ENCODE data around the gene ZNF549.

Gene ZNF549

GRCh38 chr19:57527136-57527881 lies at the start of gene ZNF549 (continued):
- TF ChIP-seq PRDM6 (tag by site-specific recombination; IDR thresholded peaks at IDR 0.05), result no peak
- TF ChIP-seq GLI2 (tag by site-specific recombination; IDR thresholded peaks at IDR 0.05; ENCODE audit: borderline replicate concordance, low read depth), result no peak
- TF ChIP-seq SP2 (tag by site-specific recombination; IDR thresholded peaks at IDR 0.05), result peak; percentile 89
- TF ChIP-seq ZNF701 (tag by site-specific recombination; IDR thresholded peaks at IDR 0.05), result no peak
- TF ChIP-seq ZNF433 (tag by site-specific recombination; IDR thresholded peaks at IDR 0.05; ENCODE audit: low read depth), result no peak
- TF ChIP-seq ZNF76 (tag by site-specific recombination; IDR thresholded peaks at IDR 0.05; ENCODE audit: borderline replicate concordance, low read depth), result peak; percentile 81; the same call in 1 of the 2 replicates
- TF ChIP-seq GLIS1 (tag by site-specific recombination; IDR thresholded peaks at IDR 0.05), result peak; percentile 47; the same call in 1 of the 2 replicates
- TF ChIP-seq ZNF707 (tag by site-specific recombination; IDR thresholded peaks at IDR 0.05), result no peak
- no peak for TF ChIP-seq MZF1 (tag by site-specific recombination; IDR thresholded peaks at IDR 0.05; ENCODE audit: borderline replicate concordance)
- TF ChIP-seq ZEB2 (tag by site-specific recombination; IDR thresholded peaks at IDR 0.05), result peak; percentile 87
- no peak for TF ChIP-seq TRIM28 (IDR thresholded peaks at IDR 0.05; ENCODE audit: borderline replicate concordance, low read length)
- no peak; the same call in 1 of the 2 replicates for TF ChIP-seq KLF10 (tag by site-specific recombination; IDR thresholded peaks at IDR 0.05)
- no peak for TF ChIP-seq ZNF792 (tag by site-specific recombination; IDR thresholded peaks at IDR 0.05)
- TF ChIP-seq GLI4 (tag by site-specific recombination; IDR thresholded peaks at IDR 0.05), result no peak
- no peak for TF ChIP-seq ZNF157 (tag by site-specific recombination; IDR thresholded peaks at IDR 0.05)
- TF ChIP-seq ZNF837 (tag by site-specific recombination; IDR thresholded peaks at IDR 0.05), result no peak
- TF ChIP-seq ZNF692 (tag by site-specific recombination; IDR thresholded peaks at IDR 0.05), result peak; percentile 71
- 0 out of 2 replicates have a peak, but pooled peaks have one; percentile 11 for TF ChIP-seq WT1 (tag by site-specific recombination; IDR thresholded peaks at IDR 0.05)
- no peak for TF ChIP-seq ZNF292 (tag by site-specific recombination; IDR thresholded peaks at IDR 0.05; ENCODE audit: borderline replicate concordance, low read depth)
- no peak for TF ChIP-seq INSM2 (tag by site-specific recombination; IDR thresholded peaks at IDR 0.05)
- TF ChIP-seq ZNF473 (tag by site-specific recombination; IDR thresholded peaks at IDR 0.05), result no peak
- no peak for TF ChIP-seq PRDM2 (tag by site-specific recombination; IDR thresholded peaks at IDR 0.05; ENCODE audit: borderline replicate concordance)
- TF ChIP-seq YY1 (tag by site-specific recombination; IDR thresholded peaks at IDR 0.05), result no peak
- TF ChIP-seq ZSCAN18 (tag by site-specific recombination; IDR thresholded peaks at IDR 0.05), result no peak
- TF ChIP-seq ZNF747 (tag by site-specific recombination; IDR thresholded peaks at IDR 0.05), result no peak
- TF ChIP-seq ZNF610 (tag by site-specific recombination; IDR thresholded peaks at IDR 0.05; ENCODE audit: borderline replicate concordance), result peak; percentile 51; the same call in 1 of the 2 replicates
